ENCODE results near the gene BMF.
"Not testable (repeated sequence)": the region's sequence is repeated elsewhere in the genome, so short reads cannot be mapped to it uniquely, and the experiment has no call there.

BMF gene

GRCh38 chr15:40133544-40133943 is 24.9 kb upstream of the BMF start:
- no peak overlapping the region for H3K4me3 ChIP-seq (ENCODE audit: low read depth, low read length)
- no peak for TF ChIP-seq CTCF (IDR thresholded peaks at IDR 0.05; ENCODE audit: low read depth, low read length)

- TF ChIP-seq CTCF (IDR thresholded peaks at IDR 0.05; ENCODE audit: low read depth, low read length): no peak
- H3K4me3 ChIP-seq (ENCODE audit: low read depth, low read length): no peak overlapping the region
Measured at GRCh38 chr15:40130799-40131502, 22.3 kb upstream of the BMF start.

GRCh38 chr15:40130118-40130517 is 21.4 kb upstream of the BMF start:
- no peak overlapping the region for H3K4me3 ChIP-seq (ENCODE audit: low read depth, low read length)
- no peak for TF ChIP-seq CTCF (IDR thresholded peaks at IDR 0.05; ENCODE audit: low read depth, low read length)

GRCh38 chr15:40128766-40129660 is 20.3 kb upstream of the BMF start:
- no peak overlapping the region for H3K4me3 ChIP-seq (ENCODE audit: low read depth, low read length)
- TF ChIP-seq CTCF (IDR thresholded peaks at IDR 0.05; ENCODE audit: low read depth, low read length): no peak

- TF ChIP-seq CTCF (IDR thresholded peaks at IDR 0.05; ENCODE audit: low read depth, low read length): no peak
- no peak overlapping the region for H3K4me3 ChIP-seq (ENCODE audit: low read depth, low read length)
Measured at GRCh38 chr15:40125950-40126349, 17.3 kb upstream of the BMF start.

- H3K4me3 ChIP-seq (ENCODE audit: low read depth, low read length): not testable (repeated sequence)
Measured at GRCh38 chr15:40124807-40125285, 16.2 kb upstream of the BMF start.

- not testable (repeated sequence) for H3K4me3 ChIP-seq (ENCODE audit: low read depth, low read length)
Measured at GRCh38 chr15:40124333-40124732, 15.7 kb upstream of the BMF start.

- H3K4me3 ChIP-seq (ENCODE audit: low read depth, low read length): not testable (repeated sequence)
Measured at GRCh38 chr15:40123863-40124262, 15.2 kb upstream of the BMF start.

- H3K4me3 ChIP-seq (ENCODE audit: low read depth, low read length): not testable (repeated sequence)
Measured at GRCh38 chr15:40122989-40123388, 14.3 kb upstream of the BMF start.
